Measurements from ENCODE around the gene SAFB.
A peak's percentile ranks its signal among the peaks of the same experiment; 100 is the strongest.

The SAFB gene

DNA sequence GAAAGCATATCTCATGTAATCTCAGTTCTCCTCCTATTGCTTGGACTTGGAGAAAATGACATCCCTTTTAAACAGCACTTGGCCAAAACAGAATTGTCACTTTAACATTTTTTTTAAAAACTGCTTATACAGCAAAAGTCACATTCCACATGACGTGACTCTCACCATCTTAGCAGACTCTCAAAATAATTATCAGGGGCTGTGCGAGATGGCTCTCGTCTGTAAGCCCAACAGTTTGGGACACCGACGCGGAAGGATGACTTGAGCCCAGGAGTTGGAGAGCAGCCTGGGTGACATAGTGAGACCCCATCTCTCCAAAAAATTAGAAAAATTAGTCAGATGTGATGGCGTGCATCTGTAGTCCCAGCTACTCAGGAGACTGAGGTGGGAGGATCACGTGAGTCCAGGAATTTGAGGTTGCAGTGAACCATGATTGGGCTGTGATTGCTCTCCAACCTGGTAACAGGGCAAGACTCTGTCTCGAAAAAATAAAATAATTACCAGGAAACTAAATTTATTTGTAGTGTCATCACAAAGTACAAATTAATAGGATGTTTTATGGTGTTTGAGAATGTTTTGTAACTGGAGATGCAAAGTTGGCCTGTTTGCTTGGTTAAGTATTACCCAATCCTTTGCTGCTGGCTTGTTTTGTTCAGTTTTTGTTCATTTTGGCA, 8.8 kb downstream of the SAFB start:
- Mint-ChIP-seq H3K4me1 (peaks cover 32% of the 10 kb centered on the region), H3K27me3 (ENCODE audit: low read depth) (no peaks in the 10 kb centered on the region), H3K36me3 (ENCODE audit: low read depth) (peaks cover 53% of the 10 kb centered on the region), H3K9me3 (no peaks in the 10 kb centered on the region), H3K27ac (peak overlapping the region; percentile 12 to 47 (median 28)), H3K4me3 (no peak overlapping the region)
- TF ChIP-seq, protein P1, sequence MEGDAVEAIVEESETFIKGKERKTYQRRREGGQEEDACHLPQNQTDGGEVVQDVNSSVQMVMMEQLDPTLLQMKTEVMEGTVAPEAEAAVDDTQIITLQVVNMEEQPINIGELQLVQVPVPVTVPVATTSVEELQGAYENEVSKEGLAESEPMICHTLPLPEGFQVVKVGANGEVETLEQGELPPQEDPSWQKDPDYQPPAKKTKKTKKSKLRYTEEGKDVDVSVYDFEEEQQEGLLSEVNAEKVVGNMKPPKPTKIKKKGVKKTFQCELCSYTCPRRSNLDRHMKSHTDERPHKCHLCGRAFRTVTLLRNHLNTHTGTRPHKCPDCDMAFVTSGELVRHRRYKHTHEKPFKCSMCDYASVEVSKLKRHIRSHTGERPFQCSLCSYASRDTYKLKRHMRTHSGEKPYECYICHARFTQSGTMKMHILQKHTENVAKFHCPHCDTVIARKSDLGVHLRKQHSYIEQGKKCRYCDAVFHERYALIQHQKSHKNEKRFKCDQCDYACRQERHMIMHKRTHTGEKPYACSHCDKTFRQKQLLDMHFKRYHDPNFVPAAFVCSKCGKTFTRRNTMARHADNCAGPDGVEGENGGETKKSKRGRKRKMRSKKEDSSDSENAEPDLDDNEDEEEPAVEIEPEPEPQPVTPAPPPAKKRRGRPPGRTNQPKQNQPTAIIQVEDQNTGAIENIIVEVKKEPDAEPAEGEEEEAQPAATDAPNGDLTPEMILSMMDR (IDR thresholded peaks at IDR 0.05; ENCODE audit: unreplicated experiment in 3 of 3), result no peak

DNA sequence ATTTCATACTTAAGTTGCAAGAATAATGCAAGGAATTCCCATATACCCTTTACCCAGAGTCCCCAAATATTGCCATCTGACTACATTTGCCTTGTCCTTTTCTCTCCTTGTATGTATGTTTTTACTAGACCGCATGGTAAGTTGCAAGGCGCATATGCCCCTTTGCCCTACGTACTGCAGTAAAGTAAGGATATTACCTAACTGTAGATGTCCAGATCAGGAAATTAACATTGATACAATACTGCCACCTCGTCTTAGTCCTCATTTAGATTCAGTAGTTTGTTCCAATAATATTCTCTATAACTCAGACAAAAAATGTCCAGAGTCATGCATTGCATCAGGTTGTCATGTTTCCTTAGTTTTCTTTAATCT, 9.3 kb downstream of the SAFB start:
- Mint-ChIP-seq H3K27ac (peak overlapping the region in 2 of 3 experiments; percentile 12 to 47), H3K9me3 (no peaks in the 10 kb centered on the region), H3K36me3 (ENCODE audit: low read depth) (peaks cover 51% of the 10 kb centered on the region), H3K4me3 (no peak overlapping the region), H3K4me1 (peaks cover 31% of the 10 kb centered on the region), H3K27me3 (ENCODE audit: low read depth) (no peaks in the 10 kb centered on the region)
- TF ChIP-seq, protein P1 (IDR thresholded peaks at IDR 0.05; ENCODE audit: unreplicated experiment in 3 of 3), result no peak

DNA sequence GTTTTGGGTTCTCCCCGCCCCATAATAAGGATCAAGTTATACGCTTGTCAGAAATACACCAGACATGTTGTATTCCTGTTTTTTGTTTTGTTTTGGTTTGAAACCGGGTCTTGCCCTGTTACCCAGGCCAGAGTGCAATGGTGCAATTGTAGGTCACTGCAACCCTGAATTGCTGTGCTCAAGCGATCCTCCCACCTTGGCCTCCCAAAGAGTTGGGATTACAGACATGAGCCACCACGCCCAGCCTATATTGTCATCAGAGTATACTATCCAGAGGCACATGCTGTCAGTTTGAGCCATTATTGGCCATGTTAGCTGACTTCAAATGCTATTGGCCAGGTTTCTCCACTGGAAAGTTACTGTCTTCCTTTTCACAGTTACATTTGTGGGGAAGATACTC, 9.8 kb downstream of the SAFB start:
- H3K27ac Mint-ChIP-seq, result peak overlapping the region in 1 of 3 experiments; percentile 51
- peaks cover 27% of the 10 kb centered on the region for H3K4me1 Mint-ChIP-seq
- H3K4me3 Mint-ChIP-seq, result no peak overlapping the region
- H3K36me3 Mint-ChIP-seq (ENCODE audit: low read depth), result peaks cover 50% of the 10 kb centered on the region
- TF ChIP-seq, protein P1 (IDR thresholded peaks at IDR 0.05; ENCODE audit: unreplicated experiment in 3 of 3), result no peak
- no peaks in the 10 kb centered on the region for H3K9me3 Mint-ChIP-seq
- H3K27me3 Mint-ChIP-seq (ENCODE audit: low read depth), result no peaks in the 10 kb centered on the region

DNA sequence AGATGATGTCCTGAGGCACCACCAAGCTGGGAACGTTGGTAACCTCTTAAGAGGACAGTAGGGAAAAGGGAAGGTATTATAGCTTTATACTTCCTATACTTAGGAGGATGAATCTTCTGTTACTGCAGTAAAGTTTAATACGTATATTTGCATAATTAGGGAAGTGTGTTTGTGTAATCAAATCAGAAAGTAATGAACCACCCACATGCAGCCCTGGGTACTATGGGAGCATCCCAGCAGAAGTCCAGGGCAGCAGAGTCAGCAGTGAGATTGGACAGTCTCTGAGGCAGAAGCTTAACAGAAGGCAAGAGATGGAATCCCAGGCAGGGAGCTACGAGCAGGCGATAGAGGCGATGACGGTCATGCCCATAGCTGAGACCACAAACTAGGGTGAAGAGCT, 12.5 kb downstream of the SAFB start:
- Mint-ChIP-seq H3K36me3 (ENCODE audit: low read depth) (peaks cover 39% of the 10 kb centered on the region), H3K4me3 (no peak overlapping the region), H3K9me3 (no peaks in the 10 kb centered on the region), H3K27me3 (ENCODE audit: low read depth) (no peaks in the 10 kb centered on the region), H3K27ac (no peak overlapping the region), H3K4me1 (peaks cover 18% of the 10 kb centered on the region)
- TF ChIP-seq, protein P1 (IDR thresholded peaks at IDR 0.05; ENCODE audit: unreplicated experiment in 3 of 3), result no peak

DNA sequence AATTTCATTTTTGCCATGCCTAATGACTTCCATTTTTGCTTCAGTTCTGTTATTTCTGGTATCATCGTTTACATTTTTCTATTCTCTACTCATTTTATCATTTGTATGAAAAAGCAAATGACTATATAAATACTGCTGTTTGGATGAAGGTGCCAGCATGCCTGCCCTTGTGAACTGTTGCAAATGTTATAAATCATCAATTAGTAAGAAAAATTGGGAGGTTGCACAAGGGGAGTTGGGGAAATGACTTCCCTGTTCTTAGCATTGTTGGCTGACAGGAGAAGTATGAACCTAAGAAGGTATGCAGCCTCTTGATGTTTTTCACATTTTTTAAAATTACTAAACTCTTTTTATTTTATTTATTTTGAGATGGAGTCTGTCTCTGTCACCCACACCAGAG, 15.1 kb downstream of the SAFB start:
- no peak overlapping the region for H3K4me3 Mint-ChIP-seq
- no peaks in the 10 kb centered on the region for H3K4me1 Mint-ChIP-seq
- TF ChIP-seq, protein P1 (IDR thresholded peaks at IDR 0.05; ENCODE audit: unreplicated experiment in 3 of 3), result no peak
- H3K27me3 Mint-ChIP-seq (ENCODE audit: low read depth), result no peaks in the 10 kb centered on the region
- peaks cover 41% of the 10 kb centered on the region for H3K36me3 Mint-ChIP-seq (ENCODE audit: low read depth)
- H3K9me3 Mint-ChIP-seq, result no peaks in the 10 kb centered on the region
- no peak overlapping the region for H3K27ac Mint-ChIP-seq

DNA sequence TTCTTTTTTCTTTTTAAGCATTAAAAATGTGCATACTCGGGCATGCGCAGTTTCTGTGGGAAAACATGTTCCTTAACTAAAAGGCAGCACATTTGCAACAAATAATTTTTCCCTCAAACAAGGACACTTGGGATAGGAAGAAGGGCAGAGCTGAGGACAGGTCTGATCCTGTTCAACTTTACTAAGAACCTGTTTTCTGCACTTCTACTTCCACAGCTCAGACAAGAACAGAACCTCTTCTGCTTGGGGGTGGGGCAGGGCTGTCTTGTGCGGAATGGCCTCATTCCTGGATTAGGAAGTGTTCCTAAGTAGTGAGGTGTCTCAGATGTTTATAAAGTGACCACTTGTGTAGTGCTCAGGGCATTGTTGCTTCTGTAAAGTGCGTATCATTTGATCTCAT, 18.3 kb downstream of the SAFB start:
- peaks cover 58% of the 10 kb centered on the region for H3K36me3 Mint-ChIP-seq (ENCODE audit: low read depth)
- no peaks in the 10 kb centered on the region for H3K9me3 Mint-ChIP-seq
- no peaks in the 10 kb centered on the region for H3K27me3 Mint-ChIP-seq (ENCODE audit: low read depth)
- H3K27ac Mint-ChIP-seq, result no peak overlapping the region
- TF ChIP-seq, protein P1 (IDR thresholded peaks at IDR 0.05; ENCODE audit: unreplicated experiment in 3 of 3), result no peak
- no peaks in the 10 kb centered on the region for H3K4me1 Mint-ChIP-seq
- no peak overlapping the region for H3K4me3 Mint-ChIP-seq

All from nephron (organoid).